ENCODE measurements around the gene GFRA1.

GRCh38 chr10:116146372-116147140 lies 126.5 kb downstream of the GFRA1 start:
- TF ChIP-seq, protein P1, sequence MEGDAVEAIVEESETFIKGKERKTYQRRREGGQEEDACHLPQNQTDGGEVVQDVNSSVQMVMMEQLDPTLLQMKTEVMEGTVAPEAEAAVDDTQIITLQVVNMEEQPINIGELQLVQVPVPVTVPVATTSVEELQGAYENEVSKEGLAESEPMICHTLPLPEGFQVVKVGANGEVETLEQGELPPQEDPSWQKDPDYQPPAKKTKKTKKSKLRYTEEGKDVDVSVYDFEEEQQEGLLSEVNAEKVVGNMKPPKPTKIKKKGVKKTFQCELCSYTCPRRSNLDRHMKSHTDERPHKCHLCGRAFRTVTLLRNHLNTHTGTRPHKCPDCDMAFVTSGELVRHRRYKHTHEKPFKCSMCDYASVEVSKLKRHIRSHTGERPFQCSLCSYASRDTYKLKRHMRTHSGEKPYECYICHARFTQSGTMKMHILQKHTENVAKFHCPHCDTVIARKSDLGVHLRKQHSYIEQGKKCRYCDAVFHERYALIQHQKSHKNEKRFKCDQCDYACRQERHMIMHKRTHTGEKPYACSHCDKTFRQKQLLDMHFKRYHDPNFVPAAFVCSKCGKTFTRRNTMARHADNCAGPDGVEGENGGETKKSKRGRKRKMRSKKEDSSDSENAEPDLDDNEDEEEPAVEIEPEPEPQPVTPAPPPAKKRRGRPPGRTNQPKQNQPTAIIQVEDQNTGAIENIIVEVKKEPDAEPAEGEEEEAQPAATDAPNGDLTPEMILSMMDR (optimal IDR thresholded peaks at IDR 0.05 in 1 of 3, IDR thresholded peaks at IDR 0.05 in 1 of 3, conservative IDR thresholded peaks at IDR 0.05 in 1 of 3; ENCODE audit: extremely low read depth in 1 of 3, insufficient read depth in 2 of 3, low read length in 3 of 3) = no peak
- TF ChIP-seq EZH2 (IDR thresholded peaks at IDR 0.05; ENCODE audit: low read length) = no peak
